ENCODE measurements around the gene FOXC1.

GRCh38 chr6:1601158-1602048 is 8.3 kb upstream of the FOXC1 start:
- TF ChIP-seq, protein P1, sequence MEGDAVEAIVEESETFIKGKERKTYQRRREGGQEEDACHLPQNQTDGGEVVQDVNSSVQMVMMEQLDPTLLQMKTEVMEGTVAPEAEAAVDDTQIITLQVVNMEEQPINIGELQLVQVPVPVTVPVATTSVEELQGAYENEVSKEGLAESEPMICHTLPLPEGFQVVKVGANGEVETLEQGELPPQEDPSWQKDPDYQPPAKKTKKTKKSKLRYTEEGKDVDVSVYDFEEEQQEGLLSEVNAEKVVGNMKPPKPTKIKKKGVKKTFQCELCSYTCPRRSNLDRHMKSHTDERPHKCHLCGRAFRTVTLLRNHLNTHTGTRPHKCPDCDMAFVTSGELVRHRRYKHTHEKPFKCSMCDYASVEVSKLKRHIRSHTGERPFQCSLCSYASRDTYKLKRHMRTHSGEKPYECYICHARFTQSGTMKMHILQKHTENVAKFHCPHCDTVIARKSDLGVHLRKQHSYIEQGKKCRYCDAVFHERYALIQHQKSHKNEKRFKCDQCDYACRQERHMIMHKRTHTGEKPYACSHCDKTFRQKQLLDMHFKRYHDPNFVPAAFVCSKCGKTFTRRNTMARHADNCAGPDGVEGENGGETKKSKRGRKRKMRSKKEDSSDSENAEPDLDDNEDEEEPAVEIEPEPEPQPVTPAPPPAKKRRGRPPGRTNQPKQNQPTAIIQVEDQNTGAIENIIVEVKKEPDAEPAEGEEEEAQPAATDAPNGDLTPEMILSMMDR (conservative IDR thresholded peaks at IDR 0.05; ENCODE audit: low read depth in 2 of 2) = no peak
- TF ChIP-seq EZH2phosphoT487 (IDR thresholded peaks at IDR 0.05; ENCODE audit: unreplicated experiment) (no peak), NANOG (IDR thresholded peaks at IDR 0.05; ENCODE audit: borderline replicate concordance) (no peak), EZH2 (IDR thresholded peaks at IDR 0.05; ENCODE audit: low read depth, unreplicated experiment) (no peak), POLR2AphosphoS5 (IDR thresholded peaks at IDR 0.05; ENCODE audit: low read depth) (no peak), CREB1 (CRISPR knock-in tag; IDR thresholded peaks at IDR 0.05; ENCODE audit: low read depth) (no peak), STAT1 (IDR thresholded peaks at IDR 0.05; ENCODE audit: unreplicated experiment) (no peak), ZNF114 (CRISPR knock-in tag; IDR thresholded peaks at IDR 0.05) (no peak), JUNB (IDR thresholded peaks at IDR 0.05; ENCODE audit: unreplicated experiment) (no peak), ZNF331 (CRISPR knock-in tag; IDR thresholded peaks at IDR 0.05; ENCODE audit: low read depth) (no peak), ETS1 (IDR thresholded peaks at IDR 0.05) (no peak)
- TF ChIP-seq, protein P2, sequence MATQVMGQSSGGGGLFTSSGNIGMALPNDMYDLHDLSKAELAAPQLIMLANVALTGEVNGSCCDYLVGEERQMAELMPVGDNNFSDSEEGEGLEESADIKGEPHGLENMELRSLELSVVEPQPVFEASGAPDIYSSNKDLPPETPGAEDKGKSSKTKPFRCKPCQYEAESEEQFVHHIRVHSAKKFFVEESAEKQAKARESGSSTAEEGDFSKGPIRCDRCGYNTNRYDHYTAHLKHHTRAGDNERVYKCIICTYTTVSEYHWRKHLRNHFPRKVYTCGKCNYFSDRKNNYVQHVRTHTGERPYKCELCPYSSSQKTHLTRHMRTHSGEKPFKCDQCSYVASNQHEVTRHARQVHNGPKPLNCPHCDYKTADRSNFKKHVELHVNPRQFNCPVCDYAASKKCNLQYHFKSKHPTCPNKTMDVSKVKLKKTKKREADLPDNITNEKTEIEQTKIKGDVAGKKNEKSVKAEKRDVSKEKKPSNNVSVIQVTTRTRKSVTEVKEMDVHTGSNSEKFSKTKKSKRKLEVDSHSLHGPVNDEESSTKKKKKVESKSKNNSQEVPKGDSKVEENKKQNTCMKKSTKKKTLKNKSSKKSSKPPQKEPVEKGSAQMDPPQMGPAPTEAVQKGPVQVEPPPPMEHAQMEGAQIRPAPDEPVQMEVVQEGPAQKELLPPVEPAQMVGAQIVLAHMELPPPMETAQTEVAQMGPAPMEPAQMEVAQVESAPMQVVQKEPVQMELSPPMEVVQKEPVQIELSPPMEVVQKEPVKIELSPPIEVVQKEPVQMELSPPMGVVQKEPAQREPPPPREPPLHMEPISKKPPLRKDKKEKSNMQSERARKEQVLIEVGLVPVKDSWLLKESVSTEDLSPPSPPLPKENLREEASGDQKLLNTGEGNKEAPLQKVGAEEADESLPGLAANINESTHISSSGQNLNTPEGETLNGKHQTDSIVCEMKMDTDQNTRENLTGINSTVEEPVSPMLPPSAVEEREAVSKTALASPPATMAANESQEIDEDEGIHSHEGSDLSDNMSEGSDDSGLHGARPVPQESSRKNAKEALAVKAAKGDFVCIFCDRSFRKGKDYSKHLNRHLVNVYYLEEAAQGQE (IDR thresholded peaks at IDR 0.05; ENCODE audit: unreplicated experiment) = no peak
- TF ChIP-seq, protein P3, sequence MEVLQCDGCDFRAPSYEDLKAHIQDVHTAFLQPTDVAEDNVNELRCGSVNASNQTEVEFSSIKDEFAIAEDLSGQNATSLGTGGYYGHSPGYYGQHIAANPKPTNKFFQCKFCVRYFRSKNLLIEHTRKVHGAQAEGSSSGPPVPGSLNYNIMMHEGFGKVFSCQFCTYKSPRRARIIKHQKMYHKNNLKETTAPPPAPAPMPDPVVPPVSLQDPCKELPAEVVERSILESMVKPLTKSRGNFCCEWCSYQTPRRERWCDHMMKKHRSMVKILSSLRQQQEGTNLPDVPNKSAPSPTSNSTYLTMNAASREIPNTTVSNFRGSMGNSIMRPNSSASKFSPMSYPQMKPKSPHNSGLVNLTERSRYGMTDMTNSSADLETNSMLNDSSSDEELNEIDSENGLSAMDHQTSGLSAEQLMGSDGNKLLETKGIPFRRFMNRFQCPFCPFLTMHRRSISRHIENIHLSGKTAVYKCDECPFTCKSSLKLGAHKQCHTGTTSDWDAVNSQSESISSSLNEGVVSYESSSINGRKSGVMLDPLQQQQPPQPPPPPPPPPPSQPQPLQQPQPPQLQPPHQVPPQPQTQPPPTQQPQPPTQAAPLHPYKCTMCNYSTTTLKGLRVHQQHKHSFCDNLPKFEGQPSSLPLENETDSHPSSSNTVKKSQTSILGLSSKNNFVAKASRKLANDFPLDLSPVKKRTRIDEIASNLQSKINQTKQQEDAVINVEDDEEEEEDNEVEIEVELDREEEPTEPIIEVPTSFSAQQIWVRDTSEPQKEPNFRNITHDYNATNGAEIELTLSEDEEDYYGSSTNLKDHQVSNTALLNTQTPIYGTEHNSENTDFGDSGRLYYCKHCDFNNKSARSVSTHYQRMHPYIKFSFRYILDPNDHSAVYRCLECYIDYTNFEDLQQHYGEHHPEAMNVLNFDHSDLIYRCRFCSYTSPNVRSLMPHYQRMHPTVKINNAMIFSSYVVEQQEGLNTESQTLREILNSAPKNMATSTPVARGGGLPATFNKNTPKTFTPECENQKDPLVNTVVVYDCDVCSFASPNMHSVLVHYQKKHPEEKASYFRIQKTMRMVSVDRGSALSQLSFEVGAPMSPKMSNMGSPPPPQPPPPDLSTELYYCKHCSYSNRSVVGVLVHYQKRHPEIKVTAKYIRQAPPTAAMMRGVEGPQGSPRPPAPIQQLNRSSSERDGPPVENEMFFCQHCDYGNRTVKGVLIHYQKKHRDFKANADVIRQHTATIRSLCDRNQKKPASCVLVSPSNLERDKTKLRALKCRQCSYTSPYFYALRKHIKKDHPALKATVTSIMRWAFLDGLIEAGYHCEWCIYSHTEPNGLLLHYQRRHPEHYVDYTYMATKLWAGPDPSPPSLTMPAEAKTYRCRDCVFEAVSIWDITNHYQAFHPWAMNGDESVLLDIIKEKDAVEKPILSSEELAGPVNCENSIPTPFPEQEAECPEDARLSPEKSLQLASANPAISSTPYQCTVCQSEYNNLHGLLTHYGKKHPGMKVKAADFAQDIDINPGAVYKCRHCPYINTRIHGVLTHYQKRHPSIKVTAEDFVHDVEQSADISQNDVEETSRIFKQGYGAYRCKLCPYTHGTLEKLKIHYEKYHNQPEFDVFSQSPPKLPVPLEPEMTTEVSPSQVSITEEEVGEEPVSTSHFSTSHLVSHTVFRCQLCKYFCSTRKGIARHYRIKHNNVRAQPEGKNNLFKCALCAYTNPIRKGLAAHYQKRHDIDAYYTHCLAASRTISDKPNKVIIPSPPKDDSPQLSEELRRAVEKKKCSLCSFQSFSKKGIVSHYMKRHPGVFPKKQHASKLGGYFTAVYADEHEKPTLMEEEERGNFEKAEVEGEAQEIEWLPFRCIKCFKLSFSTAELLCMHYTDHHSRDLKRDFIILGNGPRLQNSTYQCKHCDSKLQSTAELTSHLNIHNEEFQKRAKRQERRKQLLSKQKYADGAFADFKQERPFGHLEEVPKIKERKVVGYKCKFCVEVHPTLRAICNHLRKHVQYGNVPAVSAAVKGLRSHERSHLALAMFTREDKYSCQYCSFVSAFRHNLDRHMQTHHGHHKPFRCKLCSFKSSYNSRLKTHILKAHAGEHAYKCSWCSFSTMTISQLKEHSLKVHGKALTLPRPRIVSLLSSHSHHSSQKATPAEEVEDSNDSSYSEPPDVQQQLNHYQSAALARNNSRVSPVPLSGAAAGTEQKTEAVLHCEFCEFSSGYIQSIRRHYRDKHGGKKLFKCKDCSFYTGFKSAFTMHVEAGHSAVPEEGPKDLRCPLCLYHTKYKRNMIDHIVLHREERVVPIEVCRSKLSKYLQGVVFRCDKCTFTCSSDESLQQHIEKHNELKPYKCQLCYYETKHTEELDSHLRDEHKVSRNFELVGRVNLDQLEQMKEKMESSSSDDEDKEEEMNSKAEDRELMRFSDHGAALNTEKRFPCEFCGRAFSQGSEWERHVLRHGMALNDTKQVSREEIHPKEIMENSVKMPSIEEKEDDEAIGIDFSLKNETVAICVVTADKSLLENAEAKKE (CRISPR knock-in tag; IDR thresholded peaks at IDR 0.05) = no peak
